SK-N-SH (cell line): ENCODE data around the gene COL5A1.

Source experiments
- ELF1 ChIP-seq: IDR thresholded peaks from 2 replicates; pipeline ENCODE4 v1.4.0; 2012
- EZH2phosphoT487 ChIP-seq: fragments of 200-600 bp; sonication (generic); IDR thresholded peaks from 2 replicates; pipeline ENCODE4 v1.6.1; 2017; ENCODE audit warnings: low read depth, mixed run types, mild to moderate bottlenecking, antibody characterized with exemption, moderate library complexity, borderline replicate concordance
- FOXM1 ChIP-seq: IDR thresholded peaks from 2 replicates; pipeline ENCODE4 v1.4.0; 2012; ENCODE audit warnings: low read depth, mild to moderate bottlenecking
- GABPA ChIP-seq: IDR thresholded peaks from 2 replicates; pipeline ENCODE4 v1.4.0; 2012; ENCODE audit warnings: low read depth, mild to moderate bottlenecking
- MXI1 ChIP-seq: IDR thresholded peaks from 2 replicates; pipeline ENCODE4 v1.6.1; 2012; ENCODE audit warnings: mild to moderate bottlenecking, low read depth, low read length, improper control_type of control experiment
- NRF1 ChIP-seq: IDR thresholded peaks from 2 replicates; pipeline ENCODE4 v1.6.1; 2012; ENCODE audit warnings: low read depth, mild to moderate bottlenecking, low read length
- RAD21 ChIP-seq: IDR thresholded peaks from 2 replicates; pipeline ENCODE4 v1.6.1; 2012; ENCODE audit warnings: mild to moderate bottlenecking, low read length
- RFX5 ChIP-seq: IDR thresholded peaks from 2 replicates; pipeline ENCODE4 v1.6.1; 2012; ENCODE audit warnings: mild to moderate bottlenecking, improper control_type of control experiment, low read length
- TAF1 ChIP-seq: IDR thresholded peaks from 2 replicates; pipeline ENCODE4 v1.6.1; 2012; ENCODE audit warnings: low read depth, mild to moderate bottlenecking, low read length, moderate library complexity, borderline replicate concordance
- TCF12 ChIP-seq: IDR thresholded peaks from 2 replicates; pipeline ENCODE4 v1.4.0; 2012
- YY1 ChIP-seq: IDR thresholded peaks from 2 replicates; pipeline ENCODE4 v1.4.0; 2012; ENCODE audit warnings: low read depth, mild to moderate bottlenecking
- TF ChIP-seq, protein P1 (sequence below): fragments of 200-600 bp; sonication (generic); IDR thresholded peaks from 2 replicates; pipeline ENCODE4 v1.6.1; 2017; ENCODE audit warnings: antibody characterized with exemption, mild to moderate bottlenecking, moderate library complexity
- TF ChIP-seq, protein P2 (sequence below): IDR thresholded peaks from 2 replicates; pipeline ENCODE4 v1.4.0; 2012; ENCODE audit warnings: low read depth, borderline replicate concordance

DNA sequence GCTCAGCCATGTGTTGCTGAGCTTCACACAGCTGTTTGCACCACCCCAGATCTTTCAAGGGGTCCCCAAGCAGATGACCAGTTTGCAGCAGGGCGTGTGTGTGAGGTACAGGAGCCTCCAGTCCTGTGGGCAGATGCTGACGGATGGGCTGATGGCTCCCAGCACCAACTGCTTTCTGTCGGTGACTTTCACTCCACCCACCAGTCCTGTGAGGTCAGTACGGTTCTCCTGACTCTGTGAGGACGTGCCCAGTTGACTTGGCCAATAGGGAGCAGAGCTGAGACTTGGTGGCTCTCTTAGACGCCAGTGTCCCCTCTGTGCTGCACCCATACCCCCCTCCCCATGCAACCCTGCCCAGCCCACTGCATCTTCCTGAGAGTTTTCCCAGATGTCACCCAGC lies 19.7 kb downstream of the COL5A1 start:
- no peak for TF ChIP-seq TCF12
- TF ChIP-seq, protein P1, sequence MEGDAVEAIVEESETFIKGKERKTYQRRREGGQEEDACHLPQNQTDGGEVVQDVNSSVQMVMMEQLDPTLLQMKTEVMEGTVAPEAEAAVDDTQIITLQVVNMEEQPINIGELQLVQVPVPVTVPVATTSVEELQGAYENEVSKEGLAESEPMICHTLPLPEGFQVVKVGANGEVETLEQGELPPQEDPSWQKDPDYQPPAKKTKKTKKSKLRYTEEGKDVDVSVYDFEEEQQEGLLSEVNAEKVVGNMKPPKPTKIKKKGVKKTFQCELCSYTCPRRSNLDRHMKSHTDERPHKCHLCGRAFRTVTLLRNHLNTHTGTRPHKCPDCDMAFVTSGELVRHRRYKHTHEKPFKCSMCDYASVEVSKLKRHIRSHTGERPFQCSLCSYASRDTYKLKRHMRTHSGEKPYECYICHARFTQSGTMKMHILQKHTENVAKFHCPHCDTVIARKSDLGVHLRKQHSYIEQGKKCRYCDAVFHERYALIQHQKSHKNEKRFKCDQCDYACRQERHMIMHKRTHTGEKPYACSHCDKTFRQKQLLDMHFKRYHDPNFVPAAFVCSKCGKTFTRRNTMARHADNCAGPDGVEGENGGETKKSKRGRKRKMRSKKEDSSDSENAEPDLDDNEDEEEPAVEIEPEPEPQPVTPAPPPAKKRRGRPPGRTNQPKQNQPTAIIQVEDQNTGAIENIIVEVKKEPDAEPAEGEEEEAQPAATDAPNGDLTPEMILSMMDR = no peak
- no peak for TF ChIP-seq GABPA
- TF ChIP-seq NRF1 = no peak
- TF ChIP-seq EZH2phosphoT487 = no peak
- no peak for TF ChIP-seq FOXM1
- TF ChIP-seq ELF1 = no peak
- TF ChIP-seq, protein P2, sequence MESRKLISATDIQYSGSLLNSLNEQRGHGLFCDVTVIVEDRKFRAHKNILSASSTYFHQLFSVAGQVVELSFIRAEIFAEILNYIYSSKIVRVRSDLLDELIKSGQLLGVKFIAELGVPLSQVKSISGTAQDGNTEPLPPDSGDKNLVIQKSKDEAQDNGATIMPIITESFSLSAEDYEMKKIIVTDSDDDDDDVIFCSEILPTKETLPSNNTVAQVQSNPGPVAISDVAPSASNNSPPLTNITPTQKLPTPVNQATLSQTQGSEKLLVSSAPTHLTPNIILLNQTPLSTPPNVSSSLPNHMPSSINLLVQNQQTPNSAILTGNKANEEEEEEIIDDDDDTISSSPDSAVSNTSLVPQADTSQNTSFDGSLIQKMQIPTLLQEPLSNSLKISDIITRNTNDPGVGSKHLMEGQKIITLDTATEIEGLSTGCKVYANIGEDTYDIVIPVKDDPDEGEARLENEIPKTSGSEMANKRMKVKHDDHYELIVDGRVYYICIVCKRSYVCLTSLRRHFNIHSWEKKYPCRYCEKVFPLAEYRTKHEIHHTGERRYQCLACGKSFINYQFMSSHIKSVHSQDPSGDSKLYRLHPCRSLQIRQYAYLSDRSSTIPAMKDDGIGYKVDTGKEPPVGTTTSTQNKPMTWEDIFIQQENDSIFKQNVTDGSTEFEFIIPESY = no peak
- TF ChIP-seq RFX5 = no peak
- no peak for TF ChIP-seq YY1
- TF ChIP-seq RAD21 = no peak
- TF ChIP-seq TAF1 = no peak
- TF ChIP-seq MXI1 = no peak
